ENCODE data around the gene PRKCE.
A peak's percentile ranks its signal among the peaks of the same experiment; 100 is the strongest.

PRKCE gene

GRCh38 chr2:46016091-46016490, 364.6 kb downstream of the PRKCE start:
- no peak for TF ChIP-seq CTCF (IDR thresholded peaks at IDR 0.05; ENCODE audit: unreplicated experiment in 3 of 3)
- Mint-ChIP-seq H3K4me3 (no peak overlapping the region), H3K36me3 (ENCODE audit: low read depth) (peaks cover 4% of the 10 kb centered on the region), H3K27me3 (ENCODE audit: low read depth) (no peaks in the 10 kb centered on the region), H3K4me1 (peaks cover 12% of the 10 kb centered on the region), H3K27ac (peak overlapping the region in 2 of 3 experiments; percentile 73), H3K9me3 (no peaks in the 10 kb centered on the region)

- H3K27me3 Mint-ChIP-seq (ENCODE audit: low read depth), result no peaks in the 10 kb centered on the region
- no peak for TF ChIP-seq CTCF (IDR thresholded peaks at IDR 0.05; ENCODE audit: unreplicated experiment in 3 of 3)
- peaks cover 12% of the 10 kb centered on the region for H3K4me1 Mint-ChIP-seq
- H3K9me3 Mint-ChIP-seq, result no peaks in the 10 kb centered on the region
- no peak overlapping the region for H3K27ac Mint-ChIP-seq
- H3K4me3 Mint-ChIP-seq, result no peak overlapping the region
- H3K36me3 Mint-ChIP-seq (ENCODE audit: low read depth), result peaks cover 9% of the 10 kb centered on the region
Observed at GRCh38 chr2:46018773-46019591, 367.5 kb downstream of the PRKCE start.

- H3K4me3 Mint-ChIP-seq, result no peak overlapping the region
- TF ChIP-seq CTCF (IDR thresholded peaks at IDR 0.05; ENCODE audit: unreplicated experiment in 3 of 3), result no peak
Observed at GRCh38 chr2:46020416-46020815, 368.9 kb downstream of the PRKCE start.

GRCh38 chr2:46023165-46023854, 371.8 kb downstream of the PRKCE start:
- Mint-ChIP-seq H3K9me3 (no peaks in the 10 kb centered on the region), H3K4me1 (no peaks in the 10 kb centered on the region), H3K4me3 (no peak overlapping the region), H3K27ac (no peak overlapping the region), H3K36me3 (ENCODE audit: low read depth) (peaks cover 4% of the 10 kb centered on the region), H3K27me3 (ENCODE audit: low read depth) (no peaks in the 10 kb centered on the region)
- no peak for TF ChIP-seq CTCF (IDR thresholded peaks at IDR 0.05; ENCODE audit: unreplicated experiment in 3 of 3)

More at GRCh38 chr2:46020416-46020815, 368.9 kb downstream of the PRKCE start:
- Mint-ChIP-seq H3K27ac (no peak overlapping the region), H3K4me1 (peaks cover 2% of the 10 kb centered on the region), H3K27me3 (ENCODE audit: low read depth) (no peaks in the 10 kb centered on the region), H3K36me3 (ENCODE audit: low read depth) (peaks cover 9% of the 10 kb centered on the region), H3K9me3 (no peaks in the 10 kb centered on the region)

DNA sequence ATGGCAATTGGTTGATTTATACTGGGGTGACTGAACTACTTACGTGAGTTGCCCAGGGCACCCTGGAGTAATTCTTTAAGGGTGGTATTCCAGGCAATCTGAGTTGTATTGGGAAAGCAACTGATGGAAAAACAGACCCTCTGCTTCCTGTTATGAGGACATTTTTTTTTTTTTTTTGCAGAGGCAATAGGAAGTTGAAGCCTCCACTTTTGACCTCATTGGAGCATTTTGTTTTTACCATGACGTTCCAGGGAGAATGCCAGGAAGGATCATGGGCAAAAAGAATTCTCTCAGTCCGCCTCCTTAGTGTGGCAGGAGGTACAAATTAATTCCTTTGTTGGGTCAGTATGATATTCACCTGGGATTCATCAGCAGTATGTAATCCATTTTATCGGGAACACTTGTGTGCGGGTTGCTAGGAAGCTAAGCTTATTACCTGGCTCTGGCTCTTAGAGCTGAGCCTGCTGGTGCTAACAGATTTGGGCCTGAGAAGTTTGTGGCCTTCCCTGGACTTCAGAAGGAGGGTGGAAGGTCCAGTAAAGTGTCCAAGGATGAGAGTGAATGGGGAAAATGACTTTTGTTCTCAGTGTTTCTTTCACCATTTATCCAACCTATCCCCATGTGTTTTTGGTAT, 372.8 kb downstream of the PRKCE start:
- Mint-ChIP-seq H3K27me3 (ENCODE audit: low read depth) (no peaks in the 10 kb centered on the region), H3K36me3 (ENCODE audit: low read depth) (peaks cover 4% of the 10 kb centered on the region), H3K9me3 (no peaks in the 10 kb centered on the region), H3K4me1 (no peaks in the 10 kb centered on the region), H3K4me3 (no peak overlapping the region), H3K27ac (no peak overlapping the region)
- no peak for TF ChIP-seq CTCF (IDR thresholded peaks at IDR 0.05; ENCODE audit: unreplicated experiment in 3 of 3)

All from nephron (organoid).